Smooth muscle cell (in vitro differentiated cells): ENCODE data around the gene ATG9B. TPM values are rescaled to one million over a fixed set of nuclear protein-coding genes. Genes with fewer than 3 reads are reported as not detected.

ENCODE experiments used
- DNase-seq: peaks from one replicate; lab custom pipeline; 2025; ENCODE audit not compliant: unreplicated experiment; lab: John Stamatoyannopoulos, UW
- H2AFZ ChIP-seq: fragments of 200-600 bp; sonication (generic); 2 replicates; pipeline ENCODE4 v1.6.0; 2016; ENCODE audit warnings: antibody characterized with exemption, low read depth, mild to moderate bottlenecking
- H3F3A ChIP-seq: fragments of 200-600 bp; sonication (generic); 2 replicates; pipeline ENCODE4 v1.6.0; 2017; ENCODE audit warnings: antibody characterized with exemption, low read depth
- H3K27ac ChIP-seq: fragments of 200-600 bp; sonication (generic); 2 replicates; pipeline ENCODE4 v1.5.1; 2016; ENCODE audit warnings: low read depth, mild to moderate bottlenecking
- H3K27me3 ChIP-seq: fragments of 200-600 bp; sonication (generic); 2 replicates; pipeline ENCODE4 v1.6.1; 2016; ENCODE audit warnings: low read depth, mild to moderate bottlenecking
- H3K36me3 ChIP-seq: fragments of 200-600 bp; sonication (generic); 2 replicates; pipeline ENCODE4 v1.5.1; 2016; ENCODE audit warnings: low read depth
- H3K4me1 ChIP-seq: fragments of 200-600 bp; sonication (generic); 2 replicates; pipeline ENCODE4 v1.5.1; 2016; ENCODE audit warnings: low read depth
- H3K4me2 ChIP-seq: fragments of 200-600 bp; sonication (generic); 2 replicates; pipeline ENCODE4 v1.6.0; 2016; ENCODE audit warnings: mild to moderate bottlenecking
- H3K4me3 ChIP-seq: fragments of 200-600 bp; sonication (generic); 2 replicates; pipeline ENCODE4 v1.5.1; 2016; ENCODE audit warnings: mild to moderate bottlenecking
- H3K79me2 ChIP-seq: fragments of 200-600 bp; sonication (generic); 2 replicates; pipeline ENCODE4 v1.6.0; 2016; ENCODE audit warnings: low read depth, mild to moderate bottlenecking
- H3K9ac ChIP-seq: fragments of 200-600 bp; sonication (generic); 2 replicates; pipeline ENCODE4 v1.6.0; 2016; ENCODE audit warnings: low read depth
- H3K9me3 ChIP-seq: fragments of 200-600 bp; sonication (generic); replicated peaks from 2 replicates; pipeline ENCODE4 v1.5.1; 2016; ENCODE audit warnings: low read depth
- H4K20me1 ChIP-seq: fragments of 200-600 bp; sonication (generic); 2 replicates; pipeline ENCODE4 v1.6.0; 2016; ENCODE audit warnings: low read depth
- CTCF ChIP-seq: fragments of 200-600 bp; sonication (generic); IDR thresholded peaks from 2 replicates; pipeline ENCODE4 v1.5.1; 2017; ENCODE audit warnings: borderline replicate concordance, mild to moderate bottlenecking, antibody characterized with exemption; ENCODE audit not compliant: insufficient read depth, poor library complexity, severe bottlenecking
- WGBS: methylation state at CpG from one replicate; pipeline ENCODE4 v1.1.7; 2016; ENCODE audit warnings: low lambda C conversion rate; 5-methylcytosine and 5-hydroxymethylcytosine counted together
- polyA plus RNA-seq: library from polyadenylated mRNA; unstranded; fragments of >200 nt; fragmentation: Nextera tagmentation; extraction: Ambion mirVana; gene quantifications from 2 replicates; pipeline ENCODE4 v1.2.1, GENCODE V29; 2016
- total RNA-seq: library from RNA; depleted of rRNA; stranded (reverse); fragments of >200 nt; gene quantifications from 2 replicates; pipeline ENCODE4 v1.2.3, GENCODE V29; 2014

ATG9B gene
- total and polyA plus RNA-seq, 2 experiments from 2014 or later, result 2.6 to 6.5 TPM

- Histone ChIP-seq H4K20me1 (no peaks in the 10 kb centered on the region), H3K4me1 (peaks cover 4% of the 10 kb centered on the region), H3K4me3 (no peak overlapping the region), H3K4me2 (peak overlapping the region; percentile 69), H3K36me3 (no peaks in the 10 kb centered on the region), H3F3A (peaks cover 21% of the 10 kb centered on the region), H3K27ac (peak overlapping the region; percentile 98), H3K27me3 (no peaks in the 10 kb centered on the region), H3K9ac (peak overlapping the region; percentile 53), H3K9me3 (no peaks in the 10 kb centered on the region), H3K79me2 (no peaks in the 10 kb centered on the region), H2AFZ (no peak overlapping the region)
- no peak for DNase-seq
- 66% methylated on average over 18 of the region's 18 CpGs for WGBS
- TF ChIP-seq CTCF, result no peak
Observed at GRCh38 chr7:151039850-151040548, 15.7 kb upstream of the ATG9B start.

GRCh38 chr7:151038951-151039849 lies 14.9 kb upstream of the ATG9B start:
- WGBS, result 16% methylated on average over 12 of the region's 12 CpGs
- Histone ChIP-seq H3K36me3 (no peaks in the 10 kb centered on the region), H3K27ac (peak overlapping the region; percentile 98), H3K9ac (peak overlapping the region; percentile 78), H3F3A (peaks cover 21% of the 10 kb centered on the region), H2AFZ (no peak overlapping the region), H3K9me3 (no peaks in the 10 kb centered on the region), H3K27me3 (no peaks in the 10 kb centered on the region), H3K79me2 (no peaks in the 10 kb centered on the region), H3K4me2 (peak overlapping the region; percentile 69), H3K4me3 (no peak overlapping the region), H3K4me1 (peaks cover 4% of the 10 kb centered on the region), H4K20me1 (no peaks in the 10 kb centered on the region)
- DNase-seq, result peak; percentile 69
- no peak for TF ChIP-seq CTCF

- 99% methylated on average over 17 of the region's 17 CpGs for whole genome bisulfite sequencing
Observed at GRCh38 chr7:151035902-151036301, 11.6 kb upstream of the ATG9B start.

More at GRCh38 chr7:151035902-151036301, 11.6 kb upstream of the ATG9B start:
- H3K4me3 ChIP-seq, result no peak overlapping the region
- peaks cover 9% of the 10 kb centered on the region for H3K79me2 ChIP-seq
- H3K36me3 ChIP-seq, result no peaks in the 10 kb centered on the region
- peaks cover 4% of the 10 kb centered on the region for H3K4me1 ChIP-seq
- H3K9ac ChIP-seq, result no peak overlapping the region
- DNase-seq, result no peak
- no peaks in the 10 kb centered on the region for H4K20me1 ChIP-seq
- no peak overlapping the region for H3K4me2 ChIP-seq
- H3F3A ChIP-seq, result peaks cover 21% of the 10 kb centered on the region
- H3K9me3 ChIP-seq, result no peaks in the 10 kb centered on the region
- H3K27me3 ChIP-seq, result no peaks in the 10 kb centered on the region
- H3K27ac ChIP-seq, result no peak overlapping the region
- no peak overlapping the region for H2AFZ ChIP-seq
- TF ChIP-seq CTCF, result no peak
